Kidney (tissue), 14 donors: ENCODE measurements around the gene PKD2. TPM values are rescaled to one million over a fixed set of nuclear protein-coding genes. Genes with fewer than 3 reads are reported as not detected.

Experiments used
- DNase-seq, 5 donors: peaks; one replicate each; pipeline ENCODE4 v3.0.0-alpha.2; 2013 to 2020
- FAIRE-seq: peaks from 2 replicates; lab custom pipeline; 2012; peaks lifted over from hg19 to GRCh38; lab: Jason Lieb, UNC
- H3K27ac ChIP-seq, 2 donors: one replicate each; pipeline ENCODE4 v1.7.0; 2013; ENCODE audit warnings: low read depth in 2 of 2, low read length in 2 of 2, inconsistent platforms in 1 of 2
- H3K27me3 ChIP-seq: one replicate; pipeline ENCODE4 v1.7.1; 2013; ENCODE audit warnings: low read length, inconsistent platforms; ENCODE audit not compliant: control insufficient read depth, insufficient read depth
- H3K36me3 ChIP-seq, 3 donors: one replicate each; pipeline versions ENCODE4 v1.7.0 to v1.7.1; 2013; ENCODE audit warnings: low read length in 3 of 3, control low read depth in 1 of 3, inconsistent platforms in 1 of 3; ENCODE audit not compliant: insufficient read depth in 3 of 3, control insufficient read depth in 2 of 3
- H3K4me1 ChIP-seq, 3 donors: one replicate each; pipeline versions ENCODE4 v1.7.0 to v1.7.1; 2013; ENCODE audit warnings: low read length in 3 of 3, inconsistent platforms in 1 of 3, low read depth in 1 of 3; ENCODE audit not compliant: control insufficient read depth in 2 of 3, insufficient read depth in 2 of 3
- H3K4me3 ChIP-seq, 3 donors: one replicate each; pipeline versions ENCODE4 v1.7.0 to v1.8.1; 2013; ENCODE audit warnings: low read length in 3 of 3, control low read depth in 1 of 3, inconsistent platforms in 1 of 3
- H3K9ac ChIP-seq, 3 donors: one replicate each; pipeline versions ENCODE4 v1.7.0 to v1.7.1; 2013; ENCODE audit warnings: low read length in 3 of 3, control low read depth in 1 of 3, inconsistent platforms in 1 of 3
- H3K9me3 ChIP-seq, 3 donors: one replicate each; pipeline versions ENCODE4 v1.7.0 to v1.7.1; 2013; ENCODE audit warnings: low read length in 3 of 3, control low read depth in 1 of 3, inconsistent platforms in 1 of 3; ENCODE audit not compliant: control insufficient read depth in 2 of 3, insufficient read depth in 1 of 3
- CTCF ChIP-seq: IDR thresholded peaks from 3 replicates; pipeline ENCODE4 v1.5.1; 2012; ENCODE audit warnings: mild to moderate bottlenecking, moderate library complexity, borderline replicate concordance; ENCODE audit not compliant: insufficient read depth; ENCODE audit errors: extremely low read depth
- intact Hi-C: fragments of 100-400 bp; cut with DNase I; formaldehyde crosslinking; loops from one replicate; pipeline ENCODE4 v1.11.1; 2022
- polyA plus RNA-seq: library from polyadenylated mRNA; stranded (reverse); fragments of 350-450 nt; fragmentation: Illumina TruSeq; extraction: RNeasy Lipid Tissue Mini Kit (QIAGEN cat#74804); gene quantifications from one replicate; pipeline ENCODE4 v1.2.3, GENCODE V29; 2014; ENCODE audit warnings: low read depth, low replicate concordance; ENCODE audit not compliant: insufficient read depth
- total RNA-seq: library from RNA; stranded (reverse); fragmentation: NEBNext Ultra II Directional; extraction: Animal tissue kit (Norgen Biotek cat#: 25700); gene quantifications from one replicate; pipeline ENCODE4 v1.2.1, GENCODE V29; 2021
- donor health status: control.
- donor health status: control.
- donor health status: control.
- donor health status: control.
- donor health status: control.
- donor health status: DM: yes; HTN: yes; CAD: no.
- donor health status: Normal renal cell carcinoma (clear cell type).

The PKD2 gene
- total and polyA plus RNA-seq, 2 donors from 2014 or later: 21.2 to 92.6 TPM

GRCh38 chr4:88043001-88043400, 35.6 kb downstream of the PKD2 start:
- Histone ChIP-seq H3K27ac (no peak overlapping the region), H3K4me3 (no peak overlapping the region), H3K9ac (no peak overlapping the region), H3K27me3 (no peaks in the 10 kb centered on the region), H3K36me3 (peaks cover 11 to 66% (median 31%) of the 10 kb centered on the region in 3 donors), H3K4me1 (peaks cover 0 to 4% (median 0%) of the 10 kb centered on the region in 3 donors), H3K9me3 (no peaks in the 10 kb centered on the region)
- intact Hi-C loops: no loop called here
- no peak for TF ChIP-seq CTCF
- DNase-seq (peak in 1 of 5 donors; percentile 34), FAIRE-seq (no peak)

DNA sequence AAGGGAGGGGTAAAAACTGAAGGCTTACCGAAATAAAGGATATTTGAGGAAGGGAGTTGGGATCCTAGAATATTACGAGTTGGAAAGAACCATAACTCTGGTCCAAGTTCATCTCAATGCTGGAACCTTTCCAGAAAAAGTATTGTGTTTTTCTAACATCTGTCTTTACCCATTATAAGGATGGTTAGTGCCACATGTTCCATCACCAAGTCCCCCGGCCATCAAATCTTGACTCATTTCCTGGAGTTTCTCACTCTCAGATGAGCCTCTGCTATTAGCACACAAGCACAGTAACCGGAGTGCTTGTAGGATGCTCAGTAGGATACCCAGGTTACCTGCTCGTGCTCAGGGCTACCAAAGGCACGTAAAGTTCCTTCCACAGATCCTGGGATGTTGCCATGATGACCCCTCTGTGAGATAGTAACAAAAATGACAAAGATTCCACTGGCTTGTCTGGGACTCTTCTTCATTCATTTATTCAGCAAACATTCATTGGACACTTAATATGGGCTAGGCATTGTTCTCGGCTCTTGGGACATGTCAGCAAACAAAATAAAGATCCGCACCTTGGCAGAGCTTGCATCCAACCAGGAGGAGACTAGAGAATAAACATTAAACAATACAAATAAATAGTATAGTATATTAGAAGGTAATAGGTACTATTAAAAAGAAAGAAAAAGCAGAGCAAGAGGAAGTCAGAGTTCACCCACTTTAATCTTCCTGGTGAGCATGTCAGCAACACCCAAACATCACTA, 36.3 kb downstream of the PKD2 start:
- no peak overlapping the region for H3K27ac ChIP-seq
- no peak overlapping the region for H3K9ac ChIP-seq
- intact Hi-C loops: no loop called here
- no peaks in the 10 kb centered on the region for H3K27me3 ChIP-seq
- peaks cover 6 to 61% (median 24%) of the 10 kb centered on the region in 3 donors for H3K36me3 ChIP-seq
- no peaks in the 10 kb centered on the region for H3K9me3 ChIP-seq
- H3K4me3 ChIP-seq: no peak overlapping the region
- FAIRE-seq (no peak), DNase-seq (no peak)
- no peak for TF ChIP-seq CTCF
- peaks cover 0 to 4% (median 0%) of the 10 kb centered on the region in 3 donors for H3K4me1 ChIP-seq

DNA sequence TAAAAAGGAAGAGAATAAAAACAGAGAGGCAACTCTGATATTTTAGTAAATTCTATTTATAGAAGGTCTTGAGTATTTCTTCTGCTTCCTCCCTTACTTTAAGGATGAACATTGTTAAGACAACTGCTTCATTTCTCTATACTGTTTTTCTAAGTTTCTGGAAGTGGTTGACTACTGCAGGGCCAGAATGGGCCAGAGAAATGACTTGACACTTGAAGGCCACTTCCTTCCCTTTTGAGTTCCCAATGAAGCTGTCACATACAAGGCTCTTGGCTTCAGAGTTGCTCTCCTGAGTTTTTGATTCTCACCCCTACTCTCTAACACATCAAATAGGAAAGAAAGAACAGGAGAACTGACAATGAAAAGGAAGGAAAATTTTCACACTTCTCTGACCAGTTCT, 37.6 kb downstream of the PKD2 start:
- DNase-seq: no peak
- no peak for FAIRE-seq
- Histone ChIP-seq H3K9me3 (no peaks in the 10 kb centered on the region), H3K27me3 (no peaks in the 10 kb centered on the region), H3K4me1 (peaks cover 0 to 4% (median 0%) of the 10 kb centered on the region in 3 donors), H3K4me3 (no peak overlapping the region), H3K27ac (no peak overlapping the region), H3K36me3 (peaks cover 6 to 48% (median 18%) of the 10 kb centered on the region in 3 donors), H3K9ac (no peak overlapping the region)
- intact Hi-C loops: no loop called here
- no peak for TF ChIP-seq CTCF

DNA sequence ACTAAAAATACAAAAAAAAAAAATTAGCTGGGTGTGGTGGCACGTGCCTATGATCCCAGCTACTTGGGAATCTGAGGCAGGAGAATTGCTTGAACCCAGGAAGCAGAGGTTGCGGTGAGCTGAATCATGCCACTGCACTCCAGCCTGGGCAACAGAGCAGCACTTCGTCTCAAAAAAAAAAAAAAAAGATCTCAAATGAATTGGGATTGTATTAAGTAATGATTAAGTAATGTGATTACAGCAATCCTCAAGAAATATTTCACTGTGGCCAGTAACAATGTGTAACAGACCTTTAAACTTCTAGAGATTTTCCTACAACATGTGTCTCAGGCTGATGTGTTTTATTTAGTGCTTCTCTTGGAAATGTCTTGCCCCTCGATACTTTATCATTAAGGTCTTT, 46.8 kb downstream of the PKD2 start:
- Histone ChIP-seq H3K27me3 (no peaks in the 10 kb centered on the region), H3K9ac (no peak overlapping the region), H3K27ac (no peak overlapping the region), H3K4me1 (no peaks in the 10 kb centered on the region), H3K36me3 (peaks cover under 1 to 15% (median 8%) of the 10 kb centered on the region in 3 donors), H3K9me3 (no peaks in the 10 kb centered on the region), H3K4me3 (no peak overlapping the region)
- FAIRE-seq (no peak), DNase-seq (no peak)
- intact Hi-C loops: no loop called here
- TF ChIP-seq CTCF: no peak
